GM23338 (cell line): Measurements from ENCODE around the gene TUBGCP2. TPM values are rescaled to one million over a fixed set of nuclear protein-coding genes. Genes with fewer than 3 reads are reported as not detected.
A peak's percentile ranks its signal among the peaks of the same experiment; 100 is the strongest.

Experiments used
- ATAC-seq: fragments of 200-7000 bp; cut with Tn5 transposase; 3 replicates; pipeline ENCODE4 v1.9.1; 2020
- DNase-seq: peaks from one replicate; pipeline ENCODE4 v3.0.0-alpha.2; 2015; ENCODE audit warnings: low spot score
- H2AFZ ChIP-seq: fragments of 200-600 bp; sonication (generic); 2 replicates; pipeline ENCODE4 v1.8.0; 2016; ENCODE audit warnings: antibody characterized with exemption, mild to moderate bottlenecking, moderate library complexity
- H3F3A ChIP-seq: fragments of 200-600 bp; sonication (generic); replicated peaks from 2 replicates; pipeline ENCODE4 v1.8.0; 2017; ENCODE audit warnings: antibody characterized with exemption, mixed run types, low read depth
- H3K27ac ChIP-seq: fragments of 200-600 bp; sonication (generic); 2 replicates; pipeline ENCODE4 v1.6.1; 2016; ENCODE audit warnings: low read depth
- H3K27me3 ChIP-seq: fragments of 200-600 bp; sonication (generic); 2 replicates; pipeline ENCODE4 v1.8.0; 2016; ENCODE audit warnings: mild to moderate bottlenecking, mixed run types, moderate library complexity; ENCODE audit not compliant: insufficient read depth
- H3K36me3 ChIP-seq: fragments of 200-600 bp; sonication (generic); 2 replicates; pipeline ENCODE4 v1.8.0; 2016; ENCODE audit warnings: mild to moderate bottlenecking; ENCODE audit not compliant: insufficient read depth
- H3K4me1 ChIP-seq: fragments of 200-600 bp; sonication (generic); 2 replicates; pipeline ENCODE4 v1.8.0; 2016; ENCODE audit warnings: mild to moderate bottlenecking, moderate library complexity; ENCODE audit not compliant: insufficient read depth
- H3K4me2 ChIP-seq: fragments of 200-600 bp; sonication (generic); 2 replicates; pipeline ENCODE4 v1.7.1; 2017; ENCODE audit warnings: mixed run types
- H3K4me3 ChIP-seq: fragments of 200-600 bp; sonication (generic); 2 replicates; pipeline ENCODE4 v1.6.1; 2016; ENCODE audit warnings: mixed run types
- H3K79me2 ChIP-seq: fragments of 200-600 bp; sonication (generic); replicated peaks from 2 replicates; pipeline ENCODE4 v1.8.0; 2017; ENCODE audit warnings: mild to moderate bottlenecking; ENCODE audit not compliant: insufficient read depth
- H3K9me2 ChIP-seq: fragments of 200-600 bp; sonication (generic); 2 replicates; pipeline ENCODE4 v1.8.0; 2017; ENCODE audit not compliant: insufficient read depth
- H4K20me1 ChIP-seq: fragments of 200-600 bp; sonication (generic); replicated peaks from 2 replicates; pipeline ENCODE4 v1.8.0; 2017; ENCODE audit warnings: mild to moderate bottlenecking; ENCODE audit not compliant: insufficient read depth
- H3K27ac Mint-ChIP-seq: 2 replicates; pipeline ENCODE4 v1.8.0; 2020; ENCODE audit warnings: inconsistent platforms, mild to moderate bottlenecking, moderate library complexity, mixed read lengths
- H3K27me3 Mint-ChIP-seq: 3 replicates; pipeline ENCODE4 v1.8.0; 2022; ENCODE audit warnings: low read depth, mild to moderate bottlenecking, moderate library complexity, mixed read lengths, inconsistent platforms; ENCODE audit not compliant: insufficient read depth, poor library complexity
- H3K36me3 Mint-ChIP-seq: 3 replicates; pipeline ENCODE4 v1.8.0; 2021; ENCODE audit warnings: low read depth, mild to moderate bottlenecking, inconsistent platforms, moderate library complexity, mixed read lengths
- H3K4me1 Mint-ChIP-seq: 3 replicates; pipeline ENCODE4 v1.8.0; 2020; ENCODE audit warnings: mild to moderate bottlenecking, inconsistent platforms, mixed read lengths
- H3K4me3 Mint-ChIP-seq: 3 replicates; pipeline ENCODE4 v1.8.0; 2021; ENCODE audit warnings: moderate library complexity, mild to moderate bottlenecking, inconsistent platforms, mixed read lengths
- H3K9me3 Mint-ChIP-seq: 3 replicates; pipeline ENCODE4 v1.8.0; 2020; ENCODE audit warnings: moderate library complexity, mild to moderate bottlenecking, inconsistent platforms, mixed read lengths
- CREB1 ChIP-seq: fragments of 250-450 bp; sonication (Bioruptor Pico); IDR thresholded peaks from 2 replicates; pipeline ENCODE4 v1.5.0; 2020; ENCODE audit warnings: low read depth, mild to moderate bottlenecking, moderate library complexity
- EZH2 ChIP-seq: fragments of 200-600 bp; sonication (generic); IDR thresholded peaks from one replicate; pipeline ENCODE4 v1.8.0; 2017; ENCODE audit warnings: antibody characterized with exemption, mild to moderate bottlenecking, low read depth; ENCODE audit not compliant: unreplicated experiment
- EZH2phosphoT487 ChIP-seq: fragments of 200-600 bp; sonication (generic); IDR thresholded peaks from one replicate; pipeline ENCODE4 v1.8.1; 2018; ENCODE audit warnings: antibody characterized with exemption; ENCODE audit not compliant: unreplicated experiment
- JUNB ChIP-seq: IDR thresholded peaks from one replicate; pipeline ENCODE4 v1.6.1; 2016; ENCODE audit warnings: antibody characterized with exemption; ENCODE audit not compliant: unreplicated experiment
- NANOG ChIP-seq: IDR thresholded peaks from 2 replicates; pipeline ENCODE4 v1.6.1; 2016; ENCODE audit warnings: antibody characterized with exemption, borderline replicate concordance
- POLR2AphosphoS5 ChIP-seq: IDR thresholded peaks from 2 replicates; pipeline ENCODE4 v1.6.1; 2016; ENCODE audit warnings: antibody characterized with exemption, low read depth
- STAT1 ChIP-seq: IDR thresholded peaks from one replicate; pipeline ENCODE4 v1.6.1; 2016; ENCODE audit warnings: antibody characterized with exemption; ENCODE audit not compliant: unreplicated experiment
- ZNF114 ChIP-seq: fragments of 250-450 bp; sonication (Bioruptor Pico); IDR thresholded peaks from 2 replicates; pipeline ENCODE4 v1.5.0; 2020; ENCODE audit warnings: mild to moderate bottlenecking, moderate library complexity
- ZNF331 ChIP-seq: fragments of 250-450 bp; sonication (Bioruptor Pico); IDR thresholded peaks from 2 replicates; pipeline ENCODE4 v1.5.0; 2020; ENCODE audit warnings: low read depth, mild to moderate bottlenecking, moderate library complexity
- polyA plus RNA-seq: library from polyadenylated mRNA; unstranded; fragments of >200 nt; fragmentation: Nextera tagmentation; extraction: Ambion mirVana; gene quantifications from 2 replicates; pipeline ENCODE4 v1.2.1, GENCODE V29; 2016
- total RNA-seq: library from RNA; depleted of rRNA; stranded (reverse); fragments of >200 nt; shearing (Covaris generic); gene quantifications from 2 replicates; pipeline ENCODE4 v1.2.3, GENCODE V29; 2014
- TF ChIP-seq, protein P1 (sequence below): IDR thresholded peaks from one replicate; pipeline ENCODE4 v1.6.1; 2018; ENCODE audit warnings: antibody characterized with exemption; ENCODE audit not compliant: unreplicated experiment
- TF ChIP-seq, protein P2 (sequence below): fragments of 250-450 bp; sonication (Bioruptor Pico); IDR thresholded peaks from 2 replicates; pipeline ENCODE4 v1.5.0; 2020; ENCODE audit warnings: mild to moderate bottlenecking, moderate library complexity
- TF ChIP-seq, protein P3 (sequence below): IDR thresholded peaks from 2 replicates; pipeline ENCODE4 v1.6.1; 2016; ENCODE audit warnings: antibody characterized with exemption
- TF ChIP-seq, protein P4 (sequence below), 2 experiments: fragments of 200-600 bp in 1 of 2; sonication (generic) in 1 of 2; conservative IDR thresholded peaks; 2 replicates each; pipeline versions ENCODE4 v1.5.1 to v1.6.1; 2016 to 2017; ENCODE audit warnings: antibody characterized with exemption in 2 of 2, low read depth in 2 of 2, mild to moderate bottlenecking in 2 of 2, moderate library complexity in 1 of 2

The TUBGCP2 gene
- total and polyA plus RNA-seq, 2 experiments from 2014 or later, result 59.6 to 67.7 TPM

DNA sequence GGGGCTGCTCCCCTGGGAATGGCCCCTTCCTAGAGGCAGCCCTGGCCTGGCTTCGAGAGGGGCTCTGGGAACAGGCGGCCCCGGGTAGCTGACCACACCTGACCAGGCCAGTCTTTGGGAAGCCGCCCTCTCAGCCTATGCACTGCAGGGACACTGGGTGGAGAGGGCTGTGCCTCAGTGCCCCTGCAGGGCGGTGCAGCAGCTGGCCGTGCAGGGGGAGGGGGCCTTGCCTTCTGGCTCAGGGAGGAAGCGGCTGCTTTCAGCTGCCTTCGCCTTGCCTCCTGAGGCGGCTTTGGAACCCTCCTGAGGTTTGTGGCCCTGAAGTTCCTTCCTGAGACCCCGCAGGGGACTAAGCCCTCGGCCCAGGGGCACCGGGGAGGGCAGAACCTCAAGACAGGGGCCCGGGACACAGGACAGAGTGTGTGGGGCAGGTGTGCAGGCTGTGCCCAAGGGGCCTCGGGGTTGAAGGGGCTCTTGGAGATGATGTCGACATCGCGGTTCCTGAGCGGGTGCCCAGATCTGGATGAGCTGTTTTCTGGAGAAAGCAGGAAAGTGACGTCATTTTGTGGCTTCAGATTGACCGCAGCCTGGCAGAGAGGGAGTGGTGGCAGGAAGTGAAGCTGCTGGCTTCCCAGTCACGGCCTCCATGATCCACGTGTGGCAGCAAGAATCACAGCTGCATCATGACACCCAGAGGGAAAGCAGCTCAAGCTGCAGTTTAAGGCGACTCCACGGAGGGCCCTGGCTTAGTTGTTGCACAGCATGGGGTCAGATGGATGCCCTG, 49.7 kb downstream of the TUBGCP2 start:
- TF ChIP-seq, protein P1, sequence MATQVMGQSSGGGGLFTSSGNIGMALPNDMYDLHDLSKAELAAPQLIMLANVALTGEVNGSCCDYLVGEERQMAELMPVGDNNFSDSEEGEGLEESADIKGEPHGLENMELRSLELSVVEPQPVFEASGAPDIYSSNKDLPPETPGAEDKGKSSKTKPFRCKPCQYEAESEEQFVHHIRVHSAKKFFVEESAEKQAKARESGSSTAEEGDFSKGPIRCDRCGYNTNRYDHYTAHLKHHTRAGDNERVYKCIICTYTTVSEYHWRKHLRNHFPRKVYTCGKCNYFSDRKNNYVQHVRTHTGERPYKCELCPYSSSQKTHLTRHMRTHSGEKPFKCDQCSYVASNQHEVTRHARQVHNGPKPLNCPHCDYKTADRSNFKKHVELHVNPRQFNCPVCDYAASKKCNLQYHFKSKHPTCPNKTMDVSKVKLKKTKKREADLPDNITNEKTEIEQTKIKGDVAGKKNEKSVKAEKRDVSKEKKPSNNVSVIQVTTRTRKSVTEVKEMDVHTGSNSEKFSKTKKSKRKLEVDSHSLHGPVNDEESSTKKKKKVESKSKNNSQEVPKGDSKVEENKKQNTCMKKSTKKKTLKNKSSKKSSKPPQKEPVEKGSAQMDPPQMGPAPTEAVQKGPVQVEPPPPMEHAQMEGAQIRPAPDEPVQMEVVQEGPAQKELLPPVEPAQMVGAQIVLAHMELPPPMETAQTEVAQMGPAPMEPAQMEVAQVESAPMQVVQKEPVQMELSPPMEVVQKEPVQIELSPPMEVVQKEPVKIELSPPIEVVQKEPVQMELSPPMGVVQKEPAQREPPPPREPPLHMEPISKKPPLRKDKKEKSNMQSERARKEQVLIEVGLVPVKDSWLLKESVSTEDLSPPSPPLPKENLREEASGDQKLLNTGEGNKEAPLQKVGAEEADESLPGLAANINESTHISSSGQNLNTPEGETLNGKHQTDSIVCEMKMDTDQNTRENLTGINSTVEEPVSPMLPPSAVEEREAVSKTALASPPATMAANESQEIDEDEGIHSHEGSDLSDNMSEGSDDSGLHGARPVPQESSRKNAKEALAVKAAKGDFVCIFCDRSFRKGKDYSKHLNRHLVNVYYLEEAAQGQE, result no peak
- TF ChIP-seq NANOG (no peak), ZNF331 (no peak), EZH2phosphoT487 (no peak), CREB1 (CRISPR knock-in tag) (no peak), ZNF114 (CRISPR knock-in tag) (no peak), POLR2AphosphoS5 (no peak), STAT1 (no peak), EZH2 (no peak), JUNB (no peak)
- TF ChIP-seq, protein P2, sequence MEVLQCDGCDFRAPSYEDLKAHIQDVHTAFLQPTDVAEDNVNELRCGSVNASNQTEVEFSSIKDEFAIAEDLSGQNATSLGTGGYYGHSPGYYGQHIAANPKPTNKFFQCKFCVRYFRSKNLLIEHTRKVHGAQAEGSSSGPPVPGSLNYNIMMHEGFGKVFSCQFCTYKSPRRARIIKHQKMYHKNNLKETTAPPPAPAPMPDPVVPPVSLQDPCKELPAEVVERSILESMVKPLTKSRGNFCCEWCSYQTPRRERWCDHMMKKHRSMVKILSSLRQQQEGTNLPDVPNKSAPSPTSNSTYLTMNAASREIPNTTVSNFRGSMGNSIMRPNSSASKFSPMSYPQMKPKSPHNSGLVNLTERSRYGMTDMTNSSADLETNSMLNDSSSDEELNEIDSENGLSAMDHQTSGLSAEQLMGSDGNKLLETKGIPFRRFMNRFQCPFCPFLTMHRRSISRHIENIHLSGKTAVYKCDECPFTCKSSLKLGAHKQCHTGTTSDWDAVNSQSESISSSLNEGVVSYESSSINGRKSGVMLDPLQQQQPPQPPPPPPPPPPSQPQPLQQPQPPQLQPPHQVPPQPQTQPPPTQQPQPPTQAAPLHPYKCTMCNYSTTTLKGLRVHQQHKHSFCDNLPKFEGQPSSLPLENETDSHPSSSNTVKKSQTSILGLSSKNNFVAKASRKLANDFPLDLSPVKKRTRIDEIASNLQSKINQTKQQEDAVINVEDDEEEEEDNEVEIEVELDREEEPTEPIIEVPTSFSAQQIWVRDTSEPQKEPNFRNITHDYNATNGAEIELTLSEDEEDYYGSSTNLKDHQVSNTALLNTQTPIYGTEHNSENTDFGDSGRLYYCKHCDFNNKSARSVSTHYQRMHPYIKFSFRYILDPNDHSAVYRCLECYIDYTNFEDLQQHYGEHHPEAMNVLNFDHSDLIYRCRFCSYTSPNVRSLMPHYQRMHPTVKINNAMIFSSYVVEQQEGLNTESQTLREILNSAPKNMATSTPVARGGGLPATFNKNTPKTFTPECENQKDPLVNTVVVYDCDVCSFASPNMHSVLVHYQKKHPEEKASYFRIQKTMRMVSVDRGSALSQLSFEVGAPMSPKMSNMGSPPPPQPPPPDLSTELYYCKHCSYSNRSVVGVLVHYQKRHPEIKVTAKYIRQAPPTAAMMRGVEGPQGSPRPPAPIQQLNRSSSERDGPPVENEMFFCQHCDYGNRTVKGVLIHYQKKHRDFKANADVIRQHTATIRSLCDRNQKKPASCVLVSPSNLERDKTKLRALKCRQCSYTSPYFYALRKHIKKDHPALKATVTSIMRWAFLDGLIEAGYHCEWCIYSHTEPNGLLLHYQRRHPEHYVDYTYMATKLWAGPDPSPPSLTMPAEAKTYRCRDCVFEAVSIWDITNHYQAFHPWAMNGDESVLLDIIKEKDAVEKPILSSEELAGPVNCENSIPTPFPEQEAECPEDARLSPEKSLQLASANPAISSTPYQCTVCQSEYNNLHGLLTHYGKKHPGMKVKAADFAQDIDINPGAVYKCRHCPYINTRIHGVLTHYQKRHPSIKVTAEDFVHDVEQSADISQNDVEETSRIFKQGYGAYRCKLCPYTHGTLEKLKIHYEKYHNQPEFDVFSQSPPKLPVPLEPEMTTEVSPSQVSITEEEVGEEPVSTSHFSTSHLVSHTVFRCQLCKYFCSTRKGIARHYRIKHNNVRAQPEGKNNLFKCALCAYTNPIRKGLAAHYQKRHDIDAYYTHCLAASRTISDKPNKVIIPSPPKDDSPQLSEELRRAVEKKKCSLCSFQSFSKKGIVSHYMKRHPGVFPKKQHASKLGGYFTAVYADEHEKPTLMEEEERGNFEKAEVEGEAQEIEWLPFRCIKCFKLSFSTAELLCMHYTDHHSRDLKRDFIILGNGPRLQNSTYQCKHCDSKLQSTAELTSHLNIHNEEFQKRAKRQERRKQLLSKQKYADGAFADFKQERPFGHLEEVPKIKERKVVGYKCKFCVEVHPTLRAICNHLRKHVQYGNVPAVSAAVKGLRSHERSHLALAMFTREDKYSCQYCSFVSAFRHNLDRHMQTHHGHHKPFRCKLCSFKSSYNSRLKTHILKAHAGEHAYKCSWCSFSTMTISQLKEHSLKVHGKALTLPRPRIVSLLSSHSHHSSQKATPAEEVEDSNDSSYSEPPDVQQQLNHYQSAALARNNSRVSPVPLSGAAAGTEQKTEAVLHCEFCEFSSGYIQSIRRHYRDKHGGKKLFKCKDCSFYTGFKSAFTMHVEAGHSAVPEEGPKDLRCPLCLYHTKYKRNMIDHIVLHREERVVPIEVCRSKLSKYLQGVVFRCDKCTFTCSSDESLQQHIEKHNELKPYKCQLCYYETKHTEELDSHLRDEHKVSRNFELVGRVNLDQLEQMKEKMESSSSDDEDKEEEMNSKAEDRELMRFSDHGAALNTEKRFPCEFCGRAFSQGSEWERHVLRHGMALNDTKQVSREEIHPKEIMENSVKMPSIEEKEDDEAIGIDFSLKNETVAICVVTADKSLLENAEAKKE (CRISPR knock-in tag), result no peak
- TF ChIP-seq, protein P3, sequence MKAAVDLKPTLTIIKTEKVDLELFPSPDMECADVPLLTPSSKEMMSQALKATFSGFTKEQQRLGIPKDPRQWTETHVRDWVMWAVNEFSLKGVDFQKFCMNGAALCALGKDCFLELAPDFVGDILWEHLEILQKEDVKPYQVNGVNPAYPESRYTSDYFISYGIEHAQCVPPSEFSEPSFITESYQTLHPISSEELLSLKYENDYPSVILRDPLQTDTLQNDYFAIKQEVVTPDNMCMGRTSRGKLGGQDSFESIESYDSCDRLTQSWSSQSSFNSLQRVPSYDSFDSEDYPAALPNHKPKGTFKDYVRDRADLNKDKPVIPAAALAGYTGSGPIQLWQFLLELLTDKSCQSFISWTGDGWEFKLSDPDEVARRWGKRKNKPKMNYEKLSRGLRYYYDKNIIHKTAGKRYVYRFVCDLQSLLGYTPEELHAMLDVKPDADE, result no peak
- TF ChIP-seq, protein P4, sequence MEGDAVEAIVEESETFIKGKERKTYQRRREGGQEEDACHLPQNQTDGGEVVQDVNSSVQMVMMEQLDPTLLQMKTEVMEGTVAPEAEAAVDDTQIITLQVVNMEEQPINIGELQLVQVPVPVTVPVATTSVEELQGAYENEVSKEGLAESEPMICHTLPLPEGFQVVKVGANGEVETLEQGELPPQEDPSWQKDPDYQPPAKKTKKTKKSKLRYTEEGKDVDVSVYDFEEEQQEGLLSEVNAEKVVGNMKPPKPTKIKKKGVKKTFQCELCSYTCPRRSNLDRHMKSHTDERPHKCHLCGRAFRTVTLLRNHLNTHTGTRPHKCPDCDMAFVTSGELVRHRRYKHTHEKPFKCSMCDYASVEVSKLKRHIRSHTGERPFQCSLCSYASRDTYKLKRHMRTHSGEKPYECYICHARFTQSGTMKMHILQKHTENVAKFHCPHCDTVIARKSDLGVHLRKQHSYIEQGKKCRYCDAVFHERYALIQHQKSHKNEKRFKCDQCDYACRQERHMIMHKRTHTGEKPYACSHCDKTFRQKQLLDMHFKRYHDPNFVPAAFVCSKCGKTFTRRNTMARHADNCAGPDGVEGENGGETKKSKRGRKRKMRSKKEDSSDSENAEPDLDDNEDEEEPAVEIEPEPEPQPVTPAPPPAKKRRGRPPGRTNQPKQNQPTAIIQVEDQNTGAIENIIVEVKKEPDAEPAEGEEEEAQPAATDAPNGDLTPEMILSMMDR (conservative IDR thresholded peaks at IDR 0.05; ENCODE audit: low read depth in 2 of 2), result no peak
- Histone ChIP-seq H2AFZ (no peak overlapping the region), H3K36me3 (no peaks in the 10 kb centered on the region), H3F3A (no peaks in the 10 kb centered on the region), H3K27ac (no peak overlapping the region), H3K27me3 (peaks cover 8% of the 10 kb centered on the region), H3K4me1 (peaks cover 13% of the 10 kb centered on the region), H3K79me2 (no peaks in the 10 kb centered on the region), H3K9me2 (no peaks in the 10 kb centered on the region), H4K20me1 (no peaks in the 10 kb centered on the region), H3K4me2 (no peak overlapping the region), H3K4me3 (no peak overlapping the region)
- no peak for DNase-seq
- Mint-ChIP-seq H3K4me3 (peak overlapping the region; percentile 18; the same call in 1 of the 3 replicates), H3K4me1 (peaks cover 12% of the 10 kb centered on the region), H3K27me3 (peaks cover 23% of the 10 kb centered on the region), H3K9me3 (no peaks in the 10 kb centered on the region; the same call in 1 of the 3 replicates), H3K36me3 (no peaks in the 10 kb centered on the region; the same call in 2 of the 3 replicates), H3K27ac (no peak overlapping the region)
- ATAC-seq, result no peak
